ENCODE results near the gene DLG5. TPM values are rescaled to one million over a fixed set of nuclear protein-coding genes. Genes with fewer than 3 reads are reported as not detected.

DLG5 gene
- polyA plus RNA-seq, 1 of the 3 experiments (the other 2 are of a cell fraction) = 31.3 TPM

DNA sequence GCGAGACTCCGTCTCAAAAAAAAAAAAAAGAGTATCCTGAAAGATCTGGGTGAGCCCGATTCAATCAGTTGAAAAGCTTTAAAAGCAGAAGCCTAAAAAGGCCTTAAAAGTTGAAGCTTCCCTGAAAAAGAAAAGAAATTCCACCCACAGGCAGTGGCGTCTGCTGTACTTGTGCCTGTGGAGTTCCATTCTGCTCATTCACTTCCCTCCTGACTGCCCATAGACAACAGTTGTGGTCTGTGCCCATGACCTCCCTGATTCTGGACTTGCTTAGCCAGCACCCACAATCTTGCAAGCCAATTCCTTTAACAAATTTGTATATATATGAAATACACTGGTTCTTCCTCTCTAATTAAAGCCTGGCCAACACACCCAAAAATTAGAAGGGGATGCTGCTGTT, 141.7 kb downstream of the DLG5 start:
- Histone ChIP-seq H3K4me2 (no peak overlapping the region), H3K27me3 (ENCODE audit: insufficient read depth) (no peaks in the 10 kb centered on the region), H3K27ac (ENCODE audit: low read depth in 2 of 2, low read length in 1 of 2) (no peak overlapping the region), H3K36me3 (replicated peaks in 1 of 2; ENCODE audit: control insufficient read depth in 1 of 2, insufficient read depth in 2 of 2, low read length in 1 of 2) (peaks cover 40 to 43% of the 10 kb centered on the region in 2 experiments), H3K4me3 (ENCODE audit: low read depth in 2 of 2, low read length in 1 of 2) (no peak overlapping the region), H3K79me2 (ENCODE audit: insufficient read depth) (no peaks in the 10 kb centered on the region), H3K9ac (no peak overlapping the region), H4K20me1 (ENCODE audit: insufficient read depth) (no peaks in the 10 kb centered on the region), H3K9me3 (no peaks in the 10 kb centered on the region), H3K9me2 (no peaks in the 10 kb centered on the region), H3K4me1 (ENCODE audit: control insufficient read depth in 1 of 2, insufficient read depth in 2 of 2, low read depth in 1 of 2, low read length in 1 of 2) (peaks cover 0 to 4% of the 10 kb centered on the region in 2 experiments; a peak in 1 of 4 replicates), H3F3A (replicated peaks; ENCODE audit: insufficient read depth) (no peaks in the 10 kb centered on the region), H2AFZ (ENCODE audit: low read depth) (no peak overlapping the region)
- ChIA-PET POLR2A (no interaction called here), CTCF (interaction anchor here (1.2 to 1.4 kb wide), 2 partner anchors 17 to 66 kb away, joined by 3 to 4 read pairs; no protein-coding TSS in a partner anchor)
- DNase-seq = no peak
- TF ChIP-seq, protein P1, sequence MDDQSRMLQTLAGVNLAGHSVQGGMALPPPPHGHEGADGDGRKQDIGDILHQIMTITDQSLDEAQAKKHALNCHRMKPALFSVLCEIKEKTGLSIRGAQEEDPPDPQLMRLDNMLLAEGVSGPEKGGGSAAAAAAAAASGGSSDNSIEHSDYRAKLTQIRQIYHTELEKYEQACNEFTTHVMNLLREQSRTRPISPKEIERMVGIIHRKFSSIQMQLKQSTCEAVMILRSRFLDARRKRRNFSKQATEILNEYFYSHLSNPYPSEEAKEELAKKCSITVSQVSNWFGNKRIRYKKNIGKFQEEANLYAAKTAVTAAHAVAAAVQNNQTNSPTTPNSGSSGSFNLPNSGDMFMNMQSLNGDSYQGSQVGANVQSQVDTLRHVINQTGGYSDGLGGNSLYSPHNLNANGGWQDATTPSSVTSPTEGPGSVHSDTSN (IDR thresholded peaks at IDR 0.05) = no peak
- 96% methylated on average over 4 of the region's 4 CpGs for WGBS (ENCODE audit: low lambda C conversion rate)

DNA sequence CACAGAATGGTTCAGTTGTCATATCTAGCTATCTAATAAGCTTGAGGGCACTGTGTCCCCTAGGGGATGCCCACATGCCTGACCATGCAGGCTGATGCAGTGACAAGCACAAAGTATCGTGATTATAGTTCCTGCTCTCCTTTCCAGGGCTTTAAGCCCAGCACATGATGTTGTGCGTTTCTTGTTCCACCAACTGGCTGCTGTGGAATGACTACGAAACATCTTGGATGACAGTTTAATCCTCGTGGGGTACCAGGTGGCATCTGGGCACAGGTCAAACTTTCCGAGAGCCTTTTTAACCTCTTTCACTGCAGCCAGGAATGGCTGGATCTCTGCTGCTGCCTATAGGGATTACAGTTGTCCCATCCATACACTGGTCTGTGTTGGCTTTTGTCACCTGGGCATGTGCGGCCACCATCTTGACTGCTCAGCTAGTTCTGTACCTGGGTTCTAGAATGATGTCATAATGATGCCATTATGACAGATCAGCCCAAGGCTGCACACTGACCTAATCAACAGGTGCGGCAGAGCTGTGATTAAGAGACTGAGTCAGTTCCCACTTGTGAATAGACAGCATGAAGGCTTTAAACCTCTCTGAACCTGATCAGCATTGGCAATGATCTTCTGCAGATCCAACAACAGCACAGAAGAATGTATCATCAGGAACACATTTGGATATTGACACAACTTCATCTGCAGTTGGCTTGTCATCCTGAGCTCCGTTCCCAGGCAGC, 144.1 kb downstream of the DLG5 start:
- Histone ChIP-seq H3K4me1 (ENCODE audit: control insufficient read depth in 1 of 2, insufficient read depth in 2 of 2, low read depth in 1 of 2, low read length in 1 of 2) (peaks cover 0 to 4% of the 10 kb centered on the region in 2 experiments; a peak in 1 of 4 replicates), H4K20me1 (ENCODE audit: insufficient read depth) (no peaks in the 10 kb centered on the region), H3K4me2 (no peak overlapping the region), H3K4me3 (ENCODE audit: low read depth in 2 of 2, low read length in 1 of 2) (no peak overlapping the region), H3K9ac (no peak overlapping the region), H3K27me3 (ENCODE audit: insufficient read depth) (no peaks in the 10 kb centered on the region), H3F3A (replicated peaks; ENCODE audit: insufficient read depth) (no peaks in the 10 kb centered on the region), H3K27ac (ENCODE audit: low read depth in 2 of 2, low read length in 1 of 2) (no peak overlapping the region), H2AFZ (ENCODE audit: low read depth) (no peak overlapping the region), H3K9me2 (no peaks in the 10 kb centered on the region), H3K79me2 (ENCODE audit: insufficient read depth) (no peaks in the 10 kb centered on the region), H3K36me3 (replicated peaks in 1 of 2; ENCODE audit: control insufficient read depth in 1 of 2, insufficient read depth in 2 of 2, low read length in 1 of 2) (peaks cover 32 to 38% of the 10 kb centered on the region in 2 experiments), H3K9me3 (no peaks in the 10 kb centered on the region)
- ChIA-PET CTCF (no interaction called here), POLR2A (no interaction called here)
- whole genome bisulfite sequencing (ENCODE audit: low lambda C conversion rate) = 93% methylated on average over 6 of the region's 8 CpGs
- no peak for DNase-seq
- TF ChIP-seq ELF1 (IDR thresholded peaks at IDR 0.05) = no peak
- TF ChIP-seq, protein P2, sequence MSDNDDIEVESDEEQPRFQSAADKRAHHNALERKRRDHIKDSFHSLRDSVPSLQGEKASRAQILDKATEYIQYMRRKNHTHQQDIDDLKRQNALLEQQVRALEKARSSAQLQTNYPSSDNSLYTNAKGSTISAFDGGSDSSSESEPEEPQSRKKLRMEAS (IDR thresholded peaks at IDR 0.05; ENCODE audit: low read depth) = no peak
- no peak for TF ChIP-seq YY1 (IDR thresholded peaks at IDR 0.05; ENCODE audit: low read depth)
- TF ChIP-seq SIN3A (IDR thresholded peaks at IDR 0.05; ENCODE audit: borderline replicate concordance, low read depth, low read length) = no peak
- no peak for TF ChIP-seq SMC3 (IDR thresholded peaks at IDR 0.05; ENCODE audit: low read depth, low read length)
- no peak for TF ChIP-seq FOSL2 (IDR thresholded peaks at IDR 0.05; ENCODE audit: borderline replicate concordance, low read depth)
- TF ChIP-seq NRF1 (IDR thresholded peaks at IDR 0.05; ENCODE audit: low read depth, low read length) = no peak
- no peak for TF ChIP-seq TAF1 (IDR thresholded peaks at IDR 0.05; ENCODE audit: borderline replicate concordance, low read depth, low read length)
